ENCODE measurements around the gene MBOAT2. TPM values are rescaled to one million over a fixed set of nuclear protein-coding genes. Genes with fewer than 3 reads are reported as not detected.

The MBOAT2 gene
- total and polyA plus RNA-seq, 5 donors: 4.5 to 11.0 (median 8.8) TPM

- Histone ChIP-seq H3K4me3 (ENCODE audit: low read length) (no peak overlapping the region), H3K27me3 (ENCODE audit: control insufficient read depth, insufficient read depth) (no peaks in the 10 kb centered on the region), H3K9me3 (ENCODE audit: control insufficient read depth, low read length) (no peaks in the 10 kb centered on the region), H3K27ac (ENCODE audit: low read length) (no peak overlapping the region), H3K4me1 (ENCODE audit: control insufficient read depth, insufficient read depth, low read length) (no peaks in the 10 kb centered on the region)
- 94% methylated on average over 3 of the region's 3 CpGs for WGBS
- ATAC-seq (no peak), DNase-seq (no peak)
- intact Hi-C loops (cut with DNase I): no loop called here
Observed at GRCh38 chr2:8855010-8855409, 148.5 kb downstream of the MBOAT2 start.

- DNase-seq (no peak), ATAC-seq (no peak)
- H3K9me3 ChIP-seq (ENCODE audit: control insufficient read depth, low read length): no peaks in the 10 kb centered on the region
- no peaks in the 10 kb centered on the region for H3K4me1 ChIP-seq (ENCODE audit: control insufficient read depth, insufficient read depth, low read length)
- no peaks in the 10 kb centered on the region for H3K27me3 ChIP-seq (ENCODE audit: control insufficient read depth, insufficient read depth)
- intact Hi-C loops (cut with DNase I): no loop called here
- no peak overlapping the region for H3K27ac ChIP-seq (ENCODE audit: low read length)
- no peak overlapping the region for H3K4me3 ChIP-seq (ENCODE audit: low read length)
- WGBS: 92% methylated on average over 4 of the region's 4 CpGs
Observed at GRCh38 chr2:8853426-8853825, 150.1 kb downstream of the MBOAT2 start.

- H3K4me3 ChIP-seq (ENCODE audit: low read length): no peak overlapping the region
- DNase-seq (peak in 2 of 3 donors; percentile 18 to 59), ATAC-seq (peak in 1 of 2 donors; percentile 29)
- H3K27ac ChIP-seq (ENCODE audit: low read length): no peak overlapping the region
- WGBS: 59% methylated on average over 10 of the region's 10 CpGs
- H3K9me3 ChIP-seq (ENCODE audit: control insufficient read depth, low read length): no peaks in the 10 kb centered on the region
- no peaks in the 10 kb centered on the region for H3K27me3 ChIP-seq (ENCODE audit: control insufficient read depth, insufficient read depth)
- intact Hi-C loops (cut with DNase I): no loop called here
- H3K4me1 ChIP-seq (ENCODE audit: control insufficient read depth, insufficient read depth, low read length): no peaks in the 10 kb centered on the region
Observed at GRCh38 chr2:8851811-8852560, 151.5 kb downstream of the MBOAT2 start.

- Histone ChIP-seq H3K4me1 (ENCODE audit: control insufficient read depth, insufficient read depth, low read length) (no peaks in the 10 kb centered on the region), H3K4me3 (ENCODE audit: low read length) (no peak overlapping the region), H3K27ac (ENCODE audit: low read length) (no peak overlapping the region), H3K27me3 (ENCODE audit: control insufficient read depth, insufficient read depth) (no peaks in the 10 kb centered on the region), H3K9me3 (ENCODE audit: control insufficient read depth, low read length) (no peaks in the 10 kb centered on the region)
- DNase-seq (no peak), ATAC-seq (no peak)
- intact Hi-C loops (cut with DNase I): no loop called here
- 86% methylated on average over 8 of the region's 8 CpGs for WGBS
Observed at GRCh38 chr2:8850845-8851487, 152.5 kb downstream of the MBOAT2 start.

- no peaks in the 10 kb centered on the region for H3K9me3 ChIP-seq (ENCODE audit: control insufficient read depth, low read length)
- no peak overlapping the region for H3K27ac ChIP-seq (ENCODE audit: low read length)
- WGBS: 77% methylated on average over 4 of the region's 4 CpGs
- intact Hi-C loops (cut with DNase I): no loop called here
- ATAC-seq (no peak), DNase-seq (no peak)
- no peaks in the 10 kb centered on the region for H3K4me1 ChIP-seq (ENCODE audit: control insufficient read depth, insufficient read depth, low read length)
- no peaks in the 10 kb centered on the region for H3K27me3 ChIP-seq (ENCODE audit: control insufficient read depth, insufficient read depth)
- no peak overlapping the region for H3K4me3 ChIP-seq (ENCODE audit: low read length)
Observed at GRCh38 chr2:8849327-8849726, 154.2 kb downstream of the MBOAT2 start.

- no peaks in the 10 kb centered on the region for H3K4me1 ChIP-seq (ENCODE audit: control insufficient read depth, insufficient read depth, low read length)
- ATAC-seq (no peak), DNase-seq (no peak)
- H3K4me3 ChIP-seq (ENCODE audit: low read length): no peak overlapping the region
- H3K27ac ChIP-seq (ENCODE audit: low read length): no peak overlapping the region
- intact Hi-C loops (cut with DNase I): no loop called here
- H3K9me3 ChIP-seq (ENCODE audit: control insufficient read depth, low read length): no peaks in the 10 kb centered on the region
- no peaks in the 10 kb centered on the region for H3K27me3 ChIP-seq (ENCODE audit: control insufficient read depth, insufficient read depth)
- WGBS: 79% methylated on average over 7 of the region's 7 CpGs
Observed at GRCh38 chr2:8848328-8849100, 155.0 kb downstream of the MBOAT2 start.

GRCh38 chr2:8847400-8847799 is 156.1 kb downstream of the MBOAT2 start:
- no peak for DNase-seq
- Histone ChIP-seq H3K4me3 (ENCODE audit: low read length) (no peak overlapping the region), H3K9me3 (ENCODE audit: control insufficient read depth, low read length) (no peaks in the 10 kb centered on the region), H3K4me1 (ENCODE audit: control insufficient read depth, insufficient read depth, low read length) (no peaks in the 10 kb centered on the region), H3K27me3 (ENCODE audit: control insufficient read depth, insufficient read depth) (no peaks in the 10 kb centered on the region), H3K27ac (ENCODE audit: low read length) (no peak overlapping the region)
- intact Hi-C loops (cut with DNase I): no loop called here
- 92% methylated on average over 6 of the region's 6 CpGs for WGBS
- ATAC-seq: no peak

GRCh38 chr2:8841932-8842331 is 161.6 kb downstream of the MBOAT2 start:
- 83% methylated on average over 4 of the region's 4 CpGs for WGBS
- peaks cover 3% of the 10 kb centered on the region for H3K4me1 ChIP-seq (ENCODE audit: control insufficient read depth, insufficient read depth, low read length)
- H3K27me3 ChIP-seq (ENCODE audit: control insufficient read depth, insufficient read depth): no peaks in the 10 kb centered on the region
- H3K9me3 ChIP-seq (ENCODE audit: control insufficient read depth, low read length): no peaks in the 10 kb centered on the region
- H3K4me3 ChIP-seq (ENCODE audit: low read length): no peak overlapping the region
- intact Hi-C loops (cut with DNase I): no loop called here
- ATAC-seq (no peak), DNase-seq (no peak)
- H3K27ac ChIP-seq (ENCODE audit: low read length): no peak overlapping the region

GRCh38 chr2:8840475-8841091 is 162.9 kb downstream of the MBOAT2 start:
- ATAC-seq (no peak), DNase-seq (no peak)
- no peak overlapping the region for H3K27ac ChIP-seq (ENCODE audit: low read length)
- peaks cover 3% of the 10 kb centered on the region for H3K4me1 ChIP-seq (ENCODE audit: control insufficient read depth, insufficient read depth, low read length)
- no peaks in the 10 kb centered on the region for H3K27me3 ChIP-seq (ENCODE audit: control insufficient read depth, insufficient read depth)
- intact Hi-C loops (cut with DNase I): no loop called here
- H3K4me3 ChIP-seq (ENCODE audit: low read length): no peak overlapping the region
- 66% methylated on average over 12 of the region's 12 CpGs for WGBS
- H3K9me3 ChIP-seq (ENCODE audit: control insufficient read depth, low read length): no peaks in the 10 kb centered on the region

GRCh38 chr2:8839189-8839965 is 164.1 kb downstream of the MBOAT2 start:
- no peaks in the 10 kb centered on the region for H3K9me3 ChIP-seq (ENCODE audit: control insufficient read depth, low read length)
- WGBS: 72% methylated on average over 5 of the region's 5 CpGs
- ATAC-seq: no peak
- H3K27me3 ChIP-seq (ENCODE audit: control insufficient read depth, insufficient read depth): no peaks in the 10 kb centered on the region
- intact Hi-C loops (cut with DNase I): no loop called here
- no peak overlapping the region for H3K27ac ChIP-seq (ENCODE audit: low read length)
- peaks cover 3% of the 10 kb centered on the region for H3K4me1 ChIP-seq (ENCODE audit: control insufficient read depth, insufficient read depth, low read length)
- DNase-seq: no peak
- no peak overlapping the region for H3K4me3 ChIP-seq (ENCODE audit: low read length)
